ENCODE results near the gene TIAM1.

Gene TIAM1

GRCh38 chr21:31225713-31226112 is 118.3 kb downstream of the TIAM1 start:
- H3K27me3 ChIP-seq (ENCODE audit: insufficient read depth, low read length), result no peaks in the 10 kb centered on the region
- no peak overlapping the region for H2AFZ ChIP-seq (ENCODE audit: insufficient read depth, low read length, poor library complexity)
- no peak overlapping the region for H3K4me3 ChIP-seq (ENCODE audit: low read depth, low read length)
- no peak overlapping the region for H4K91ac ChIP-seq (ENCODE audit: low read depth, low read length)
- H3K9me3 ChIP-seq (ENCODE audit: insufficient read depth, low read depth, low read length), result no peaks in the 10 kb centered on the region
- H2AK5ac ChIP-seq (ENCODE audit: low read length), result no peak overlapping the region
- WGBS (ENCODE audit: extremely low coverage, insufficient coverage, insufficient read length), result no CpG with 5 or more reads among the region's 11 CpGs
- no peak overlapping the region for H3K4ac ChIP-seq (ENCODE audit: low read depth, low read length)
- no peaks in the 10 kb centered on the region for H3K79me1 ChIP-seq (ENCODE audit: low read length)
- H2BK5ac ChIP-seq (ENCODE audit: low read depth, low read length, poor library complexity), result no peak overlapping the region
- H2BK120ac ChIP-seq (ENCODE audit: insufficient read depth, low read length, poor library complexity), result no peak overlapping the region
- H2BK12ac ChIP-seq (ENCODE audit: low read length), result no peak overlapping the region
- H4K12ac ChIP-seq (ENCODE audit: low read depth, low read length), result no peak overlapping the region
- H3K27ac ChIP-seq (ENCODE audit: low read depth, low read length), result no peak overlapping the region
- H3K9ac ChIP-seq (ENCODE audit: low read length), result no peak overlapping the region
- peaks cover 3 to 8% of the 10 kb centered on the region in 2 experiments for H3K36me3 ChIP-seq (ENCODE audit: control insufficient read depth in 1 of 2, insufficient read depth in 2 of 2, low read length in 2 of 2)
- H4K8ac ChIP-seq (ENCODE audit: low read depth, low read length), result no peak overlapping the region
- no peaks in the 10 kb centered on the region for H3K79me2 ChIP-seq (ENCODE audit: control insufficient read depth, insufficient read depth, low read length, poor library complexity)
- H3K18ac ChIP-seq (ENCODE audit: low read length), result no peak overlapping the region
- no peaks in the 10 kb centered on the region for H3K4me1 ChIP-seq (ENCODE audit: control insufficient read depth in 1 of 2, insufficient read depth in 2 of 2, low read length in 2 of 2)
- H3K4me2 ChIP-seq (ENCODE audit: low read length), result no peak overlapping the region
- no peak overlapping the region for H3K23ac ChIP-seq (ENCODE audit: low read length)
- no peak overlapping the region for H3K14ac ChIP-seq (ENCODE audit: low read length)
- no peak for DNase-seq

GRCh38 chr21:31222142-31222541 is 121.9 kb downstream of the TIAM1 start:
- H2BK12ac ChIP-seq (ENCODE audit: low read length), result no peak overlapping the region
- WGBS (ENCODE audit: extremely low coverage, insufficient coverage, insufficient read length), result no CpG with 5 or more reads among the region's 6 CpGs

GRCh38 chr21:31221043-31221442 is 123.0 kb downstream of the TIAM1 start:
- Histone ChIP-seq H3K9ac (ENCODE audit: low read length) (no peak overlapping the region), H2BK120ac (ENCODE audit: insufficient read depth, low read length, poor library complexity) (no peak overlapping the region), H3K23ac (ENCODE audit: low read length) (no peak overlapping the region), H3K4me1 (ENCODE audit: control insufficient read depth in 1 of 2, insufficient read depth in 2 of 2, low read length in 2 of 2) (peaks cover 5% of the 10 kb centered on the region in 2 experiments), H3K36me3 (ENCODE audit: control insufficient read depth in 1 of 2, insufficient read depth in 2 of 2, low read length in 2 of 2) (peaks cover 8% of the 10 kb centered on the region in 2 experiments), H3K14ac (ENCODE audit: low read length) (no peak overlapping the region), H3K9me3 (ENCODE audit: insufficient read depth, low read depth, low read length) (no peaks in the 10 kb centered on the region), H3K27me3 (ENCODE audit: insufficient read depth, low read length) (no peaks in the 10 kb centered on the region), H3K79me1 (ENCODE audit: low read length) (peaks cover 2% of the 10 kb centered on the region), H2BK12ac (ENCODE audit: low read length) (no peak overlapping the region), H2AFZ (ENCODE audit: insufficient read depth, low read length, poor library complexity) (no peak overlapping the region), H3K4me3 (ENCODE audit: low read depth, low read length) (no peak overlapping the region), H3K18ac (ENCODE audit: low read length) (no peak overlapping the region), H3K4ac (ENCODE audit: low read depth, low read length) (no peak overlapping the region), H2BK5ac (ENCODE audit: low read depth, low read length, poor library complexity) (no peak overlapping the region), H3K4me2 (ENCODE audit: low read length) (no peak overlapping the region), H2AK5ac (ENCODE audit: low read length) (no peak overlapping the region), H3K27ac (ENCODE audit: low read depth, low read length) (no peak overlapping the region), H4K8ac (ENCODE audit: low read depth, low read length) (no peak overlapping the region), H4K91ac (ENCODE audit: low read depth, low read length) (no peak overlapping the region), H3K79me2 (ENCODE audit: control insufficient read depth, insufficient read depth, low read length, poor library complexity) (no peaks in the 10 kb centered on the region), H4K12ac (ENCODE audit: low read depth, low read length) (no peak overlapping the region)
- no CpG with 5 or more reads among the region's 5 CpGs for WGBS (ENCODE audit: extremely low coverage, insufficient coverage, insufficient read length)
- no peak for DNase-seq

More at GRCh38 chr21:31222142-31222541, 121.9 kb downstream of the TIAM1 start:
- Histone ChIP-seq H3K4ac (ENCODE audit: low read depth, low read length) (no peak overlapping the region), H4K91ac (ENCODE audit: low read depth, low read length) (no peak overlapping the region), H2BK120ac (ENCODE audit: insufficient read depth, low read length, poor library complexity) (no peak overlapping the region), H3K4me3 (ENCODE audit: low read depth, low read length) (no peak overlapping the region), H3K79me2 (ENCODE audit: control insufficient read depth, insufficient read depth, low read length, poor library complexity) (no peaks in the 10 kb centered on the region), H4K12ac (ENCODE audit: low read depth, low read length) (no peak overlapping the region), H3K9ac (ENCODE audit: low read length) (no peak overlapping the region), H3K4me1 (ENCODE audit: control insufficient read depth in 1 of 2, insufficient read depth in 2 of 2, low read length in 2 of 2) (peaks cover 5% of the 10 kb centered on the region in 2 experiments), H2AK5ac (ENCODE audit: low read length) (no peak overlapping the region), H3K79me1 (ENCODE audit: low read length) (peaks cover 2% of the 10 kb centered on the region), H3K9me3 (ENCODE audit: insufficient read depth, low read depth, low read length) (no peaks in the 10 kb centered on the region), H3K27me3 (ENCODE audit: insufficient read depth, low read length) (no peaks in the 10 kb centered on the region), H3K14ac (ENCODE audit: low read length) (no peak overlapping the region), H3K27ac (ENCODE audit: low read depth, low read length) (no peak overlapping the region), H2BK5ac (ENCODE audit: low read depth, low read length, poor library complexity) (no peak overlapping the region), H2AFZ (ENCODE audit: insufficient read depth, low read length, poor library complexity) (no peak overlapping the region), H3K23ac (ENCODE audit: low read length) (no peak overlapping the region), H4K8ac (ENCODE audit: low read depth, low read length) (no peak overlapping the region), H3K4me2 (ENCODE audit: low read length) (no peak overlapping the region), H3K18ac (ENCODE audit: low read length) (no peak overlapping the region), H3K36me3 (ENCODE audit: control insufficient read depth in 1 of 2, insufficient read depth in 2 of 2, low read length in 2 of 2) (peaks cover 7 to 8% of the 10 kb centered on the region in 2 experiments)
- DNase-seq, result no peak

GRCh38 chr21:31220575-31220974 is 123.5 kb downstream of the TIAM1 start:
- H3K4me2 ChIP-seq (ENCODE audit: low read length), result no peak overlapping the region
- H2BK12ac ChIP-seq (ENCODE audit: low read length), result no peak overlapping the region
- no peak overlapping the region for H4K91ac ChIP-seq (ENCODE audit: low read depth, low read length)
- no peak overlapping the region for H4K12ac ChIP-seq (ENCODE audit: low read depth, low read length)
- no peak overlapping the region for H3K4me3 ChIP-seq (ENCODE audit: low read depth, low read length)
- H2AK5ac ChIP-seq (ENCODE audit: low read length), result no peak overlapping the region
- peaks cover 5% of the 10 kb centered on the region in 2 experiments for H3K4me1 ChIP-seq (ENCODE audit: control insufficient read depth in 1 of 2, insufficient read depth in 2 of 2, low read length in 2 of 2)
- H3K9ac ChIP-seq (ENCODE audit: low read length), result no peak overlapping the region
- H2AFZ ChIP-seq (ENCODE audit: insufficient read depth, low read length, poor library complexity), result no peak overlapping the region
- H3K23ac ChIP-seq (ENCODE audit: low read length), result no peak overlapping the region
- no peak overlapping the region for H3K27ac ChIP-seq (ENCODE audit: low read depth, low read length)
- H3K27me3 ChIP-seq (ENCODE audit: insufficient read depth, low read length), result no peaks in the 10 kb centered on the region
- no peak for DNase-seq
- no peak overlapping the region for H3K14ac ChIP-seq (ENCODE audit: low read length)
- peaks cover 2% of the 10 kb centered on the region for H3K79me1 ChIP-seq (ENCODE audit: low read length)
- no CpG with 5 or more reads among the region's 1 CpG for WGBS (ENCODE audit: extremely low coverage, insufficient coverage, insufficient read length)
- H3K18ac ChIP-seq (ENCODE audit: low read length), result no peak overlapping the region
- H2BK120ac ChIP-seq (ENCODE audit: insufficient read depth, low read length, poor library complexity), result no peak overlapping the region
- no peak overlapping the region for H4K8ac ChIP-seq (ENCODE audit: low read depth, low read length)
- no peaks in the 10 kb centered on the region for H3K9me3 ChIP-seq (ENCODE audit: insufficient read depth, low read depth, low read length)
- no peaks in the 10 kb centered on the region for H3K79me2 ChIP-seq (ENCODE audit: control insufficient read depth, insufficient read depth, low read length, poor library complexity)
- H2BK5ac ChIP-seq (ENCODE audit: low read depth, low read length, poor library complexity), result no peak overlapping the region
- peaks cover 8% of the 10 kb centered on the region in 2 experiments for H3K36me3 ChIP-seq (ENCODE audit: control insufficient read depth in 1 of 2, insufficient read depth in 2 of 2, low read length in 2 of 2)
- H3K4ac ChIP-seq (ENCODE audit: low read depth, low read length), result no peak overlapping the region

All from trophoblast cell (in vitro differentiated cells and primary cell).